Measurements from ENCODE around the gene MAST2.

Gene MAST2

GRCh38 chr1:45971335-45971734 lies 167.9 kb downstream of the MAST2 start:
- Histone ChIP-seq H3K9ac (ENCODE audit: low read depth in 1 of 2, low read length in 2 of 2) (no peak overlapping the region), H3K27me3 (ENCODE audit: control insufficient read depth in 1 of 2, insufficient read depth in 2 of 2, low read length in 2 of 2) (no peaks in the 10 kb centered on the region), H3K27ac (ENCODE audit: low read depth, low read length) (no peak overlapping the region), H3K36me3 (ENCODE audit: control insufficient read depth in 1 of 2, insufficient read depth in 2 of 2, low read length in 2 of 2) (no peaks in the 10 kb centered on the region), H3K4me1 (ENCODE audit: control insufficient read depth in 1 of 2, insufficient read depth in 2 of 2, low read length in 2 of 2) (peaks cover 43 to 57% of the 10 kb centered on the region in 2 donors), H3K9me3 (ENCODE audit: control insufficient read depth in 1 of 2, low read length in 2 of 2) (no peaks in the 10 kb centered on the region), H3K4me3 (ENCODE audit: low read depth in 1 of 2, low read length in 2 of 2) (no peak overlapping the region)

GRCh38 chr1:45971922-45972531 lies 168.6 kb downstream of the MAST2 start:
- Histone ChIP-seq H3K4me3 (ENCODE audit: low read depth in 1 of 2, low read length in 2 of 2) (peak overlapping the region; percentile 28 to 47), H3K27ac (ENCODE audit: low read depth, low read length) (peak overlapping the region; percentile 52), H3K27me3 (ENCODE audit: control insufficient read depth in 1 of 2, insufficient read depth in 2 of 2, low read length in 2 of 2) (no peaks in the 10 kb centered on the region), H3K36me3 (ENCODE audit: control insufficient read depth in 1 of 2, insufficient read depth in 2 of 2, low read length in 2 of 2) (no peaks in the 10 kb centered on the region), H3K4me1 (ENCODE audit: control insufficient read depth in 1 of 2, insufficient read depth in 2 of 2, low read length in 2 of 2) (peaks cover 43 to 57% of the 10 kb centered on the region in 2 donors), H3K9ac (ENCODE audit: low read depth in 1 of 2, low read length in 2 of 2) (no peak overlapping the region), H3K9me3 (ENCODE audit: control insufficient read depth in 1 of 2, low read length in 2 of 2) (no peaks in the 10 kb centered on the region)

GRCh38 chr1:45972621-45973020 lies 169.2 kb downstream of the MAST2 start:
- peak overlapping the region; percentile 52 for H3K27ac ChIP-seq (ENCODE audit: low read depth, low read length)
- peaks cover 43 to 57% of the 10 kb centered on the region in 2 donors for H3K4me1 ChIP-seq (ENCODE audit: control insufficient read depth in 1 of 2, insufficient read depth in 2 of 2, low read length in 2 of 2)
- peak overlapping the region; percentile 28 to 47 for H3K4me3 ChIP-seq (ENCODE audit: low read depth in 1 of 2, low read length in 2 of 2)
- H3K27me3 ChIP-seq (ENCODE audit: control insufficient read depth in 1 of 2, insufficient read depth in 2 of 2, low read length in 2 of 2) = no peaks in the 10 kb centered on the region
- H3K9ac ChIP-seq (ENCODE audit: low read depth in 1 of 2, low read length in 2 of 2) = peak overlapping the region in 1 of 2 donors; percentile 6
- H3K36me3 ChIP-seq (ENCODE audit: control insufficient read depth in 1 of 2, insufficient read depth in 2 of 2, low read length in 2 of 2) = no peaks in the 10 kb centered on the region
- no peaks in the 10 kb centered on the region for H3K9me3 ChIP-seq (ENCODE audit: control insufficient read depth in 1 of 2, low read length in 2 of 2)

- Histone ChIP-seq H3K4me3 (ENCODE audit: low read depth in 1 of 2, low read length in 2 of 2) (peak overlapping the region; percentile 28 to 47), H3K4me1 (ENCODE audit: control insufficient read depth in 1 of 2, insufficient read depth in 2 of 2, low read length in 2 of 2) (peaks cover 45 to 57% of the 10 kb centered on the region in 2 donors), H3K9me3 (ENCODE audit: control insufficient read depth in 1 of 2, low read length in 2 of 2) (no peaks in the 10 kb centered on the region), H3K27ac (ENCODE audit: low read depth, low read length) (no peak overlapping the region), H3K9ac (ENCODE audit: low read depth in 1 of 2, low read length in 2 of 2) (no peak overlapping the region), H3K27me3 (ENCODE audit: control insufficient read depth in 1 of 2, insufficient read depth in 2 of 2, low read length in 2 of 2) (no peaks in the 10 kb centered on the region), H3K36me3 (ENCODE audit: control insufficient read depth in 1 of 2, insufficient read depth in 2 of 2, low read length in 2 of 2) (no peaks in the 10 kb centered on the region)
Observed at GRCh38 chr1:45973121-45973520, 169.7 kb downstream of the MAST2 start.

GRCh38 chr1:45974541-45975269 lies 171.3 kb downstream of the MAST2 start:
- H3K27ac ChIP-seq (ENCODE audit: low read depth, low read length) = no peak overlapping the region

GRCh38 chr1:45976623-45977022 lies 173.2 kb downstream of the MAST2 start:
- Histone ChIP-seq H3K9me3 (ENCODE audit: control insufficient read depth in 1 of 2, low read length in 2 of 2) (no peaks in the 10 kb centered on the region), H3K27ac (ENCODE audit: low read depth, low read length) (no peak overlapping the region), H3K27me3 (ENCODE audit: control insufficient read depth in 1 of 2, insufficient read depth in 2 of 2, low read length in 2 of 2) (no peaks in the 10 kb centered on the region), H3K4me1 (ENCODE audit: control insufficient read depth in 1 of 2, insufficient read depth in 2 of 2, low read length in 2 of 2) (peaks cover 34 to 54% of the 10 kb centered on the region in 2 donors), H3K36me3 (ENCODE audit: control insufficient read depth in 1 of 2, insufficient read depth in 2 of 2, low read length in 2 of 2) (no peaks in the 10 kb centered on the region), H3K9ac (ENCODE audit: low read depth in 1 of 2, low read length in 2 of 2) (no peak overlapping the region), H3K4me3 (ENCODE audit: low read depth in 1 of 2, low read length in 2 of 2) (no peak overlapping the region)

More at GRCh38 chr1:45974541-45975269, 171.3 kb downstream of the MAST2 start:
- H3K4me3 ChIP-seq (ENCODE audit: low read depth in 1 of 2, low read length in 2 of 2) = no peak overlapping the region
- H3K9ac ChIP-seq (ENCODE audit: low read depth in 1 of 2, low read length in 2 of 2) = no peak overlapping the region
- H3K4me1 ChIP-seq (ENCODE audit: control insufficient read depth in 1 of 2, insufficient read depth in 2 of 2, low read length in 2 of 2) = peaks cover 45 to 68% of the 10 kb centered on the region in 2 donors
- H3K27me3 ChIP-seq (ENCODE audit: control insufficient read depth in 1 of 2, insufficient read depth in 2 of 2, low read length in 2 of 2) = no peaks in the 10 kb centered on the region
- H3K9me3 ChIP-seq (ENCODE audit: control insufficient read depth in 1 of 2, low read length in 2 of 2) = no peaks in the 10 kb centered on the region
- H3K36me3 ChIP-seq (ENCODE audit: control insufficient read depth in 1 of 2, insufficient read depth in 2 of 2, low read length in 2 of 2) = no peaks in the 10 kb centered on the region

GRCh38 chr1:45979074-45979777 lies 175.8 kb downstream of the MAST2 start:
- Histone ChIP-seq H3K27ac (ENCODE audit: low read depth, low read length) (peak overlapping the region; percentile 39), H3K36me3 (ENCODE audit: control insufficient read depth in 1 of 2, insufficient read depth in 2 of 2, low read length in 2 of 2) (no peaks in the 10 kb centered on the region), H3K9ac (ENCODE audit: low read depth in 1 of 2, low read length in 2 of 2) (no peak overlapping the region), H3K4me1 (ENCODE audit: control insufficient read depth in 1 of 2, insufficient read depth in 2 of 2, low read length in 2 of 2) (peaks cover 23 to 40% of the 10 kb centered on the region in 2 donors), H3K4me3 (ENCODE audit: low read depth in 1 of 2, low read length in 2 of 2) (no peak overlapping the region), H3K27me3 (ENCODE audit: control insufficient read depth in 1 of 2, insufficient read depth in 2 of 2, low read length in 2 of 2) (no peaks in the 10 kb centered on the region), H3K9me3 (ENCODE audit: control insufficient read depth in 1 of 2, low read length in 2 of 2) (no peaks in the 10 kb centered on the region)

GRCh38 chr1:45979778-45980176 lies 176.4 kb downstream of the MAST2 start:
- Histone ChIP-seq H3K36me3 (ENCODE audit: control insufficient read depth in 1 of 2, insufficient read depth in 2 of 2, low read length in 2 of 2) (no peaks in the 10 kb centered on the region), H3K9me3 (ENCODE audit: control insufficient read depth in 1 of 2, low read length in 2 of 2) (no peaks in the 10 kb centered on the region), H3K27me3 (ENCODE audit: control insufficient read depth in 1 of 2, insufficient read depth in 2 of 2, low read length in 2 of 2) (no peaks in the 10 kb centered on the region), H3K27ac (ENCODE audit: low read depth, low read length) (peak overlapping the region; percentile 39), H3K4me3 (ENCODE audit: low read depth in 1 of 2, low read length in 2 of 2) (no peak overlapping the region), H3K9ac (ENCODE audit: low read depth in 1 of 2, low read length in 2 of 2) (no peak overlapping the region), H3K4me1 (ENCODE audit: control insufficient read depth in 1 of 2, insufficient read depth in 2 of 2, low read length in 2 of 2) (peaks cover 19 to 34% of the 10 kb centered on the region in 2 donors)

- no peak overlapping the region for H3K4me3 ChIP-seq (ENCODE audit: low read depth in 1 of 2, low read length in 2 of 2)
- H3K4me1 ChIP-seq (ENCODE audit: control insufficient read depth in 1 of 2, insufficient read depth in 2 of 2, low read length in 2 of 2) = peaks cover 14 to 23% of the 10 kb centered on the region in 2 donors
- H3K9me3 ChIP-seq (ENCODE audit: control insufficient read depth in 1 of 2, low read length in 2 of 2) = no peaks in the 10 kb centered on the region
- H3K27ac ChIP-seq (ENCODE audit: low read depth, low read length) = no peak overlapping the region
- no peak overlapping the region for H3K9ac ChIP-seq (ENCODE audit: low read depth in 1 of 2, low read length in 2 of 2)
- no peaks in the 10 kb centered on the region for H3K36me3 ChIP-seq (ENCODE audit: control insufficient read depth in 1 of 2, insufficient read depth in 2 of 2, low read length in 2 of 2)
- no peaks in the 10 kb centered on the region for H3K27me3 ChIP-seq (ENCODE audit: control insufficient read depth in 1 of 2, insufficient read depth in 2 of 2, low read length in 2 of 2)
Observed at GRCh38 chr1:45982359-45982758, 178.9 kb downstream of the MAST2 start.

GRCh38 chr1:45983967-45984366 lies 180.6 kb downstream of the MAST2 start:
- Histone ChIP-seq H3K9me3 (ENCODE audit: control insufficient read depth in 1 of 2, low read length in 2 of 2) (no peaks in the 10 kb centered on the region), H3K4me3 (ENCODE audit: low read depth in 1 of 2, low read length in 2 of 2) (no peak overlapping the region), H3K36me3 (ENCODE audit: control insufficient read depth in 1 of 2, insufficient read depth in 2 of 2, low read length in 2 of 2) (no peaks in the 10 kb centered on the region), H3K27ac (ENCODE audit: low read depth, low read length) (no peak overlapping the region), H3K9ac (ENCODE audit: low read depth in 1 of 2, low read length in 2 of 2) (no peak overlapping the region), H3K4me1 (ENCODE audit: control insufficient read depth in 1 of 2, insufficient read depth in 2 of 2, low read length in 2 of 2) (peaks cover 8 to 15% of the 10 kb centered on the region in 2 donors), H3K27me3 (ENCODE audit: control insufficient read depth in 1 of 2, insufficient read depth in 2 of 2, low read length in 2 of 2) (no peaks in the 10 kb centered on the region)

All from duodenal mucosa (tissue), 2 donors.